Prostate gland (tissue), 2 donors: Measurements from ENCODE around the gene GGN.

Source experiments
- CTCF ChIP-seq, 4 experiments: fragments of 200-600 bp in 2 of 4; fragments of 450-650 bp in 2 of 4; sonication (generic) in 2 of 4; IDR thresholded peaks; 1 replicate in 3 of 4; 2 replicates in 1 of 4; pipeline ENCODE4 v1.5.1; 2016 to 2019; ENCODE audit warnings: antibody characterized with exemption in 4 of 4, mild to moderate bottlenecking in 2 of 4, moderate library complexity in 2 of 4
- POLR2A ChIP-seq: fragments of 450-650 bp; IDR thresholded peaks from one replicate; pipeline ENCODE4 v1.6.1; 2016; ENCODE audit warnings: antibody characterized with exemption, mild to moderate bottlenecking

- TF ChIP-seq CTCF (IDR thresholded peaks at IDR 0.05): no peak
- no peak for TF ChIP-seq POLR2A
Measured at GRCh38 chr19:38430931-38431330, 43.1 kb upstream of the GGN start.
